Suprapubic skin (tissue), 4 donors: ENCODE results near the gene TMEM164. TPM values are rescaled to one million over a fixed set of nuclear protein-coding genes. Genes with fewer than 3 reads are reported as not detected.

Source experiments
- DNase-seq, 2 donors: peaks; one replicate each; pipeline ENCODE4 v3.0.0-alpha.2; 2019; ENCODE audit warnings: low spot score in 2 of 2
- H3K27ac ChIP-seq: fragments of 200-600 bp; sonication (generic); one replicate; pipeline ENCODE4 v1.5.1; 2019
- H3K27me3 ChIP-seq: fragments of 200-600 bp; sonication (generic); one replicate; pipeline ENCODE4 v1.5.1; 2019
- H3K36me3 ChIP-seq: fragments of 200-600 bp; sonication (generic); one replicate; pipeline ENCODE4 v1.5.1; 2019
- H3K4me1 ChIP-seq: fragments of 200-600 bp; sonication (generic); one replicate; pipeline ENCODE4 v1.5.1; 2019
- H3K4me3 ChIP-seq: fragments of 200-600 bp; sonication (generic); one replicate; pipeline ENCODE4 v1.5.1; 2019; ENCODE audit warnings: mild to moderate bottlenecking
- H3K9me3 ChIP-seq: fragments of 200-600 bp; sonication (generic); one replicate; pipeline ENCODE4 v1.5.1; 2019
- CTCF ChIP-seq, 2 donors: fragments of 200-600 bp in 1 of 2; fragments of 450-650 bp in 1 of 2; sonication (generic) in 1 of 2; IDR thresholded peaks; one replicate each; pipeline ENCODE4 v1.5.1; 2016 to 2019; ENCODE audit warnings: antibody characterized with exemption in 2 of 2, mild to moderate bottlenecking in 1 of 2, moderate library complexity in 1 of 2
- EP300 ChIP-seq: sonication (generic); formaldehyde crosslinking; IDR thresholded peaks from one replicate; pipeline ENCODE4 v1.6.1; 2017; ENCODE audit warnings: antibody characterized with exemption
- POLR2A ChIP-seq, 2 donors: fragments of 450-650 bp; IDR thresholded peaks; one replicate each; pipeline ENCODE4 v1.6.1; 2017; ENCODE audit warnings: antibody characterized with exemption in 2 of 2, mild to moderate bottlenecking in 2 of 2, moderate library complexity in 2 of 2
- POLR2AphosphoS5 ChIP-seq, 3 donors: sonication (generic); formaldehyde crosslinking; IDR thresholded peaks; one replicate each; pipeline ENCODE4 v1.6.1; 2017; ENCODE audit warnings: antibody characterized with exemption in 3 of 3
- WGBS: methylation state at CpG from one replicate; pipeline ENCODE4 v1.1.5; 2018; 5-methylcytosine and 5-hydroxymethylcytosine counted together
- total RNA-seq, 4 donors: library from RNA; depleted of rRNA; stranded (reverse); fragments of >200 nt; gene quantifications; one replicate each; pipeline ENCODE4 v1.1.0, GENCODE V29; 2016

Gene TMEM164
- total RNA-seq, 4 donors from 2014 or later = 35.5 to 71.2 (median 58.7) TPM

GRCh38 chrX:110161361-110161686 lies 158.4 kb downstream of the TMEM164 start:
- DNase-seq = no peak
- Histone ChIP-seq H3K27me3 (no peaks in the 10 kb centered on the region), H3K36me3 (no peaks in the 10 kb centered on the region), H3K4me1 (peaks cover 6% of the 10 kb centered on the region), H3K27ac (no peak overlapping the region), H3K9me3 (no peaks in the 10 kb centered on the region), H3K4me3 (no peak overlapping the region)
- 88% methylated on average over 1 of the region's 1 CpG for WGBS
- TF ChIP-seq CTCF (IDR thresholded peaks at IDR 0.05) = no peak

GRCh38 chrX:110162131-110162530 lies 159.2 kb downstream of the TMEM164 start:
- no peaks in the 10 kb centered on the region for H3K36me3 ChIP-seq
- WGBS = 89% methylated on average over 1 of the region's 1 CpG
- TF ChIP-seq EP300 = no peak
- TF ChIP-seq POLR2AphosphoS5 (IDR thresholded peaks at IDR 0.05) = no peak
- TF ChIP-seq CTCF (IDR thresholded peaks at IDR 0.05) = no peak
- no peak for TF ChIP-seq POLR2A (IDR thresholded peaks at IDR 0.05)
- H3K9me3 ChIP-seq = no peaks in the 10 kb centered on the region
- no peaks in the 10 kb centered on the region for H3K27me3 ChIP-seq
- DNase-seq = no peak
- H3K4me3 ChIP-seq = no peak overlapping the region
- peaks cover 6% of the 10 kb centered on the region for H3K4me1 ChIP-seq
- no peak overlapping the region for H3K27ac ChIP-seq

- TF ChIP-seq EP300 (no peak), CTCF (IDR thresholded peaks at IDR 0.05) (no peak), POLR2A (IDR thresholded peaks at IDR 0.05) (no peak), POLR2AphosphoS5 (IDR thresholded peaks at IDR 0.05) (no peak)
- no peaks in the 10 kb centered on the region for H3K27me3 ChIP-seq
- no peaks in the 10 kb centered on the region for H3K36me3 ChIP-seq
- 30% methylated on average over 1 of the region's 1 CpG for WGBS
- H3K9me3 ChIP-seq = no peaks in the 10 kb centered on the region
- H3K4me3 ChIP-seq = no peak overlapping the region
- peaks cover 6% of the 10 kb centered on the region for H3K4me1 ChIP-seq
- no peak overlapping the region for H3K27ac ChIP-seq
- no peak for DNase-seq
Measured at GRCh38 chrX:110162867-110163266, 160.0 kb downstream of the TMEM164 start.

GRCh38 chrX:110163488-110163887 lies 160.6 kb downstream of the TMEM164 start:
- Histone ChIP-seq H3K36me3 (no peaks in the 10 kb centered on the region), H3K27ac (no peak overlapping the region), H3K9me3 (no peaks in the 10 kb centered on the region), H3K4me1 (peaks cover 6% of the 10 kb centered on the region), H3K4me3 (no peak overlapping the region), H3K27me3 (no peaks in the 10 kb centered on the region)
- WGBS = 78% methylated on average over 3 of the region's 3 CpGs
- TF ChIP-seq POLR2A (IDR thresholded peaks at IDR 0.05) (no peak), EP300 (no peak), POLR2AphosphoS5 (IDR thresholded peaks at IDR 0.05) (no peak), CTCF (IDR thresholded peaks at IDR 0.05) (no peak)
- DNase-seq = no peak

GRCh38 chrX:110167952-110168451 lies 165.1 kb downstream of the TMEM164 start:
- Histone ChIP-seq H3K27ac (no peak overlapping the region), H3K36me3 (no peaks in the 10 kb centered on the region), H3K4me3 (no peak overlapping the region), H3K9me3 (no peaks in the 10 kb centered on the region), H3K27me3 (no peaks in the 10 kb centered on the region), H3K4me1 (no peaks in the 10 kb centered on the region)
- no peak for TF ChIP-seq POLR2AphosphoS5 (IDR thresholded peaks at IDR 0.05)
- no peak for TF ChIP-seq POLR2A (IDR thresholded peaks at IDR 0.05)
- TF ChIP-seq EP300 = no peak
- TF ChIP-seq CTCF (IDR thresholded peaks at IDR 0.05) = no peak
- DNase-seq = no peak
- 40% methylated on average over 6 of the region's 9 CpGs for WGBS
